Caco-2 (cell line): ENCODE results near the gene COL8A2. TPM values are rescaled to one million over a fixed set of nuclear protein-coding genes. Genes with fewer than 3 reads are reported as not detected.

ENCODE experiments used
- BruUV-seq: library from RNA; stranded (reverse); fragments of 400-500 nt; replicated peaks from 2 replicates; lab custom pipeline; 2021; lab: Mats Ljungman, UMichigan
- CTCF ChIA-PET: fragments of 300-600 bp; sonication (Branson Sonifier 250); formaldehyde crosslinking; loops from one replicate; lab custom pipeline; 2022; ENCODE audit warnings: antibody characterized with exemption; lab: Charles Lee
- POLR2A ChIA-PET: fragments of 300-600 bp; sonication (Branson Sonifier 250); formaldehyde crosslinking; loops from one replicate; lab custom pipeline; 2022; ENCODE audit warnings: antibody characterized with exemption; lab: Charles Lee
- DNase-seq, 2 experiments: peaks; one replicate each; pipeline versions ENCODE4 v3.0.0 to v3.0.0-alpha.2; 2020 to 2022
- H3K27me3 ChIP-seq: replicated peaks from 2 replicates; pipeline ENCODE4 v1.6.0; 2011; ENCODE audit warnings: low read length; ENCODE audit not compliant: control insufficient read depth, insufficient read depth
- H3K36me3 ChIP-seq: 2 replicates; pipeline ENCODE4 v1.5.1; 2011; ENCODE audit warnings: low read length; ENCODE audit not compliant: control insufficient read depth, insufficient read depth
- H3K4me1 ChIP-seq: fragments of 250-450 bp; sonication (Bioruptor Pico); 2 replicates; pipeline ENCODE4 v1.5.1; 2020; ENCODE audit warnings: mild to moderate bottlenecking
- H3K4me3 ChIP-seq: 2 replicates; pipeline ENCODE4 v1.5.1; 2011; ENCODE audit warnings: low read depth, mild to moderate bottlenecking, control low read depth, low read length
- H3K9me3 ChIP-seq: fragments of 250-450 bp; sonication (Bioruptor Pico); 2 replicates; pipeline ENCODE4 v1.5.1; 2020; ENCODE audit warnings: mild to moderate bottlenecking, moderate library complexity
- H3K27ac Mint-ChIP-seq: one replicate; pipeline ENCODE4 v1.8.0; 2022; ENCODE audit warnings: mixed read lengths; ENCODE audit not compliant: unreplicated experiment
- H3K27me3 Mint-ChIP-seq: one replicate; pipeline ENCODE4 v1.8.0; 2022; ENCODE audit warnings: mixed read lengths; ENCODE audit not compliant: insufficient read depth, unreplicated experiment
- H3K36me3 Mint-ChIP-seq: one replicate; pipeline ENCODE4 v1.8.0; 2022; ENCODE audit warnings: mild to moderate bottlenecking, mixed read lengths; ENCODE audit not compliant: insufficient read depth, unreplicated experiment
- H3K4me1 Mint-ChIP-seq: one replicate; pipeline ENCODE4 v1.8.0; 2022; ENCODE audit warnings: low read depth, mixed read lengths; ENCODE audit not compliant: unreplicated experiment
- H3K4me3 Mint-ChIP-seq: one replicate; pipeline ENCODE4 v1.8.0; 2022; ENCODE audit warnings: mild to moderate bottlenecking, moderate library complexity, mixed read lengths; ENCODE audit not compliant: unreplicated experiment
- H3K9me3 Mint-ChIP-seq: one replicate; pipeline ENCODE4 v1.8.0; 2022; ENCODE audit warnings: mixed read lengths; ENCODE audit not compliant: unreplicated experiment
- CTCF ChIP-seq, 2 experiments: fragments of 200-600 bp in 1 of 2; IDR thresholded peaks; 1 replicate in 1 of 2; 2 replicates in 1 of 2; pipeline versions ENCODE4 v1.5.1 to v1.8.0; 2011 to 2022; ENCODE audit warnings: antibody characterized with exemption in 1 of 2, control low read depth in 1 of 2, inconsistent platforms in 1 of 2, low read depth in 1 of 2, low read length in 1 of 2, mild to moderate bottlenecking in 1 of 2, moderate library complexity in 1 of 2; ENCODE audit not compliant: insufficient read depth in 1 of 2, severe bottlenecking in 1 of 2, unreplicated experiment in 1 of 2
- intact Hi-C: fragments of 100-400 bp; cut with micrococcal nuclease; formaldehyde crosslinking; loops from one replicate; pipeline ENCODE4 v1.10.0; 2022; ENCODE audit not compliant: unreplicated experiment
- total RNA-seq: library from RNA; stranded (reverse); gene quantifications from 2 replicates; pipeline ENCODE4 v1.2.3, GENCODE V29; 2022

COL8A2 gene
- total RNA-seq, 1 experiment from 2014 or later: 0.18 TPM

GRCh38 chr1:36098650-36099365 lies 26.2 kb downstream of the COL8A2 start:
- ChIA-PET CTCF (interaction anchor here (0.7 kb wide), 1 partner anchor 35 kb away, joined by 3 read pairs; no protein-coding TSS in a partner anchor), POLR2A (no interaction called here)
- no peaks in the 10 kb centered on the region for H3K9me3 Mint-ChIP-seq
- DNase-seq: no peak
- no peaks in the 10 kb centered on the region for H3K9me3 ChIP-seq
- H3K27me3 ChIP-seq: no peaks in the 10 kb centered on the region
- BruUV-seq: no TSS peak
- no peak overlapping the region for H3K4me3 ChIP-seq
- no peaks in the 10 kb centered on the region for H3K36me3 Mint-ChIP-seq
- no peak overlapping the region for H3K4me3 Mint-ChIP-seq
- H3K27me3 Mint-ChIP-seq: no peaks in the 10 kb centered on the region
- H3K27ac Mint-ChIP-seq: no peak overlapping the region
- H3K4me1 ChIP-seq: no peaks in the 10 kb centered on the region
- H3K4me1 Mint-ChIP-seq: no peaks in the 10 kb centered on the region
- no peak for TF ChIP-seq CTCF (IDR thresholded peaks at IDR 0.05; ENCODE audit: insufficient read depth in 1 of 2, low read depth in 1 of 2, low read length in 1 of 2, severe bottlenecking in 1 of 2, unreplicated experiment in 1 of 2)
- intact Hi-C loops: loop anchor here (1.0 to 5.0 kb wide), 4 partner anchors 35 to 322 kb away; partner anchors contain the start of gene TRAPPC3
- H3K36me3 ChIP-seq: no peaks in the 10 kb centered on the region

- CTCF ChIA-PET: interaction anchor here (0.7 to 1.4 kb wide), 5 partner anchors 35 to 188 kb away, joined by 3 to 14 read pairs (median 4); no protein-coding TSS in a partner anchor
- H3K27ac Mint-ChIP-seq: no peak overlapping the region
- H3K27me3 Mint-ChIP-seq: no peaks in the 10 kb centered on the region
- no peaks in the 10 kb centered on the region for H3K4me1 Mint-ChIP-seq
- no peaks in the 10 kb centered on the region; the same call in 1 of the 2 replicates for H3K36me3 ChIP-seq
- H3K36me3 Mint-ChIP-seq: no peaks in the 10 kb centered on the region
- no peaks in the 10 kb centered on the region for H3K9me3 Mint-ChIP-seq
- H3K4me3 ChIP-seq: no peak overlapping the region
- no peak overlapping the region for H3K4me3 Mint-ChIP-seq
- BruUV-seq: no TSS peak
- H3K27me3 ChIP-seq: no peaks in the 10 kb centered on the region
- POLR2A ChIA-PET: no interaction called here
- TF ChIP-seq CTCF (IDR thresholded peaks at IDR 0.05; ENCODE audit: insufficient read depth in 1 of 2, low read depth in 1 of 2, low read length in 1 of 2, severe bottlenecking in 1 of 2, unreplicated experiment in 1 of 2): no peak
- H3K9me3 ChIP-seq: no peaks in the 10 kb centered on the region
- no peak for DNase-seq
- intact Hi-C loops: loop anchor here (2.0 to 5.0 kb wide), 2 partner anchors 49 to 323 kb away; partner anchors contain the start of gene TRAPPC3
- H3K4me1 ChIP-seq: no peaks in the 10 kb centered on the region
These were observed 27.1 kb downstream of the COL8A2 start for GRCh38 chr1:36097693-36098585.
